Dendritic cell treated with granulocyte-macrophage colony-stimulating factor and Interleukin-4, amounts not matched to agents 40 ng/mL and 50 ng/mL, for 4 days (primary cell): Measurements from ENCODE around the gene GPR17.
A peak's percentile ranks its signal among the peaks of the same experiment; 100 is the strongest.

ENCODE experiments used
- H3K27ac Mint-ChIP-seq: one replicate; pipeline ENCODE4 v1.8.0; 2022; ENCODE audit warnings: mild to moderate bottlenecking, mixed read lengths
- H3K27me3 Mint-ChIP-seq: one replicate; pipeline ENCODE4 v1.8.0; 2022; ENCODE audit warnings: mild to moderate bottlenecking, mixed read lengths
- H3K36me3 Mint-ChIP-seq: one replicate; pipeline ENCODE4 v1.8.0; 2022; ENCODE audit warnings: low read depth, mixed read lengths
- H3K4me1 Mint-ChIP-seq: one replicate; pipeline ENCODE4 v1.8.0; 2022; ENCODE audit warnings: low read depth, mixed read lengths
- H3K4me3 Mint-ChIP-seq: one replicate; pipeline ENCODE4 v1.8.0; 2022; ENCODE audit warnings: mild to moderate bottlenecking, moderate library complexity, mixed read lengths
- H3K9me3 Mint-ChIP-seq: one replicate; pipeline ENCODE4 v1.8.0; 2022; ENCODE audit warnings: mixed read lengths
- intact Hi-C: fragments of 100-400 bp; cut with micrococcal nuclease; formaldehyde crosslinking; loops from one replicate; pipeline ENCODE4 v1.15.0; 2022

The GPR17 gene

DNA sequence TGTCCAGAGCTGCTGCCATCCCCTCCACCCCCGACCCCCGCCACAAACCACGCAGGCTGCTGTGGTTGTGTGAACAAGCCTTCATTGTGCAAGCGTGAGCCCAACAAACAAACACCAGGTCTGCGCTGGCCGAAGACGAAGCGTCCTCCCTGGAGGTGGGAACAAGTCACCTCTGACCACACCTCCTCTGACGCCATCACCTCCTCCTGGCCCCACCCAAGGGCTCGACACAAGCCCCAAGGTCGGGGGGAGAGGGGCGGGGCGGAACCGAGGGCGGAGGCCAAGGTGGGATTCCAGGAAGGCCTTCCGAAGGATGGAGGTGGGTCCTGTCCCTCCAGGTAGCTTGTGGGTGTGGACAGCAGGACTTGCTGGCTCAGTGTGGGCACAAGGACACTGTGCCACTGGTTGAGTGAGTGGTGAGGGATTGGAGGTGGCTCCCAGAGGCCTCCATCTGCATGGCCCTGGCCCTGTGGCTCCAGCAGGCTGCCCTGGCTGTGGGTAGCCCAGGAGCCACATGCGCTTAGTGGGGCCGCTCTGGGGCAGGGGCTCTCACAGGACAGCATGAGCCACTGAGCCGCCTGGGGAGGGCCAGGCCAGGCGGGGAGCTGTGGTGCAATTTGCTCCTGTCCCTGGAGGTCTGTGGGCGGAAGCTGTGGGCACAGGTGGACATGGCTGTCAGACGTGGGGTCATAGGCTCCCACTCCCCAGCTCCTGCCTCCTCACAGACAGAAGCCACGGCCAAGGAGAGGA lies 7.4 kb upstream of the GPR17 start:
- intact Hi-C loops = loop anchor here (10.0 kb wide), 1 partner anchor 114 kb away; the partner anchor contains the start of gene IWS1

GRCh38 chr2:127639111-127639474 lies 6.9 kb upstream of the GPR17 start:
- Mint-ChIP-seq H3K9me3 (no peaks in the 10 kb centered on the region), H3K4me3 (no peak overlapping the region), H3K27me3 (no peaks in the 10 kb centered on the region), H3K27ac (peak overlapping the region; percentile 89), H3K36me3 (no peaks in the 10 kb centered on the region), H3K4me1 (peaks cover 69% of the 10 kb centered on the region)
- intact Hi-C loops = loop anchor here (10.0 kb wide), 1 partner anchor 114 kb away; the partner anchor contains the start of gene IWS1

More for the DNA sequence above, 7.4 kb upstream of the GPR17 start:
- Mint-ChIP-seq H3K36me3 (no peaks in the 10 kb centered on the region), H3K27me3 (no peaks in the 10 kb centered on the region), H3K4me1 (peaks cover 74% of the 10 kb centered on the region), H3K4me3 (no peak overlapping the region), H3K9me3 (no peaks in the 10 kb centered on the region), H3K27ac (peak overlapping the region; percentile 89)

- H3K27ac Mint-ChIP-seq = no peak overlapping the region
- H3K4me1 Mint-ChIP-seq = peaks cover 56% of the 10 kb centered on the region
- no peaks in the 10 kb centered on the region for H3K36me3 Mint-ChIP-seq
- intact Hi-C loops = no loop called here
- no peak overlapping the region for H3K4me3 Mint-ChIP-seq
- H3K27me3 Mint-ChIP-seq = no peaks in the 10 kb centered on the region
- no peaks in the 10 kb centered on the region for H3K9me3 Mint-ChIP-seq
Measured at GRCh38 chr2:127640082-127641072, 5.6 kb upstream of the GPR17 start.

GRCh38 chr2:127641133-127641532 lies 4.8 kb upstream of the GPR17 start:
- no peak overlapping the region for H3K4me3 Mint-ChIP-seq
- H3K27ac Mint-ChIP-seq = no peak overlapping the region
- no peaks in the 10 kb centered on the region for H3K9me3 Mint-ChIP-seq
- H3K4me1 Mint-ChIP-seq = peaks cover 52% of the 10 kb centered on the region
- H3K36me3 Mint-ChIP-seq = no peaks in the 10 kb centered on the region
- no peaks in the 10 kb centered on the region for H3K27me3 Mint-ChIP-seq
- intact Hi-C loops = no loop called here

DNA sequence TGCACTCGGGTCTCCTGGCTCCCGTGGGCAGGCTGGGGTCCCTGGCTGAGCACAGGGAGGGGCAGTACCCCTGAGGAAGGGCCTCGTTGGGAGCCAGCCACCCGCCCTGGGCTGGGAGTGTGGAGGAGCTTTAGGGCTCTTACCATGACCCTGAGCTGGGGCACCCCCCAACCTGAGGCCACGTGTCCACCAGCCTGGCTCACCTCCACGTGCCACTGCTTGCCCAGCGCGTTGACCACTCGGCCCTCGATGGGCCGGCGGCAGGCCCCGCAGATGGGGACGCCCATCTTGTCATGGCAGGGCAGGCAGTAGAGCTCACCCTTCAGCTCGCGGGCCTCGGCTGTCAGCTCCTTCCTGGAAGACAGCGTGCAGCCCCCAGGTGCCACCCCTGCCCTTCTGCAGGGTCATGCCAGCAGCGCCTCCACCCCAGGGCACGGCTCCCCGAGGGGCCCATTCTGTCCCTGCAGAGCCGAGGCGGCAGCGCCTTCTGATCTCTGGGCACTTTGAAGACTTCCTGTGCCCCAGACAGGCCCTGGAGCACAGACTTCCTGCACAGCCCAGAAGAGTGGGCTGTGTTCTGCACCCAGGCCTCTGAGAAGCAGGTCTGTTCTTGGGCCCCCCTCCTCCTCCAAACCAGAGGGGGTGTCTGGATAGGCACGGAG lies 4.0 kb upstream of the GPR17 start:
- H3K4me1 Mint-ChIP-seq = peaks cover 52% of the 10 kb centered on the region
- no peaks in the 10 kb centered on the region for H3K27me3 Mint-ChIP-seq
- H3K36me3 Mint-ChIP-seq = no peaks in the 10 kb centered on the region
- intact Hi-C loops = no loop called here
- no peak overlapping the region for H3K4me3 Mint-ChIP-seq
- no peaks in the 10 kb centered on the region for H3K9me3 Mint-ChIP-seq
- H3K27ac Mint-ChIP-seq = peak overlapping the region; percentile 48

GRCh38 chr2:127642706-127643438 lies 3.1 kb upstream of the GPR17 start:
- intact Hi-C loops = no loop called here
- no peak overlapping the region for H3K4me3 Mint-ChIP-seq
- H3K27me3 Mint-ChIP-seq = peaks cover 1% of the 10 kb centered on the region
- H3K27ac Mint-ChIP-seq = no peak overlapping the region
- no peaks in the 10 kb centered on the region for H3K36me3 Mint-ChIP-seq
- H3K4me1 Mint-ChIP-seq = peaks cover 53% of the 10 kb centered on the region
- H3K9me3 Mint-ChIP-seq = no peaks in the 10 kb centered on the region

GRCh38 chr2:127643439-127644065 lies 2.4 kb upstream of the GPR17 start:
- Mint-ChIP-seq H3K9me3 (no peaks in the 10 kb centered on the region), H3K36me3 (no peaks in the 10 kb centered on the region), H3K4me3 (no peak overlapping the region), H3K4me1 (peaks cover 51% of the 10 kb centered on the region), H3K27ac (no peak overlapping the region), H3K27me3 (peaks cover 1% of the 10 kb centered on the region)
- intact Hi-C loops = no loop called here

GRCh38 chr2:127644066-127645025 lies 1.6 kb upstream of the GPR17 start:
- H3K4me1 Mint-ChIP-seq = peaks cover 47% of the 10 kb centered on the region
- intact Hi-C loops = no loop called here
- no peaks in the 10 kb centered on the region for H3K9me3 Mint-ChIP-seq
- H3K36me3 Mint-ChIP-seq = no peaks in the 10 kb centered on the region
- H3K27ac Mint-ChIP-seq = no peak overlapping the region
- peaks cover 1% of the 10 kb centered on the region for H3K27me3 Mint-ChIP-seq
- no peak overlapping the region for H3K4me3 Mint-ChIP-seq

- Mint-ChIP-seq H3K9me3 (no peaks in the 10 kb centered on the region), H3K36me3 (no peaks in the 10 kb centered on the region), H3K27ac (no peak overlapping the region), H3K27me3 (peaks cover 1% of the 10 kb centered on the region), H3K4me1 (peaks cover 45% of the 10 kb centered on the region), H3K4me3 (no peak overlapping the region)
- intact Hi-C loops = no loop called here
Measured at GRCh38 chr2:127645026-127645394, 943 bp upstream of the GPR17 start.

- H3K4me1 Mint-ChIP-seq = peaks cover 43% of the 10 kb centered on the region
- H3K4me3 Mint-ChIP-seq = no peak overlapping the region
- H3K27me3 Mint-ChIP-seq = peaks cover 8% of the 10 kb centered on the region
- no peaks in the 10 kb centered on the region for H3K36me3 Mint-ChIP-seq
- H3K9me3 Mint-ChIP-seq = no peaks in the 10 kb centered on the region
- H3K27ac Mint-ChIP-seq = peak overlapping the region; percentile 54
- intact Hi-C loops = no loop called here
Measured at GRCh38 chr2:127646487-127647241, 711 bp downstream of the GPR17 start.

- H3K9me3 Mint-ChIP-seq = no peaks in the 10 kb centered on the region
- H3K4me3 Mint-ChIP-seq = no peak overlapping the region
- intact Hi-C loops = no loop called here
- H3K27ac Mint-ChIP-seq = peak overlapping the region; percentile 54
- peaks cover 40% of the 10 kb centered on the region for H3K4me1 Mint-ChIP-seq
- peaks cover 8% of the 10 kb centered on the region for H3K27me3 Mint-ChIP-seq
- H3K36me3 Mint-ChIP-seq = no peaks in the 10 kb centered on the region
Measured at GRCh38 chr2:127647242-127648190, 1.6 kb downstream of the GPR17 start.
